ENCODE results near the gene UBAC2.

UBAC2 gene

GRCh38 chr13:99363949-99364348 lies 163.3 kb downstream of the UBAC2 start:
- DNase-seq: no peak

GRCh38 chr13:99366075-99366987 lies 165.7 kb downstream of the UBAC2 start:
- no peak for DNase-seq

GRCh38 chr13:99367106-99367616 lies 166.5 kb downstream of the UBAC2 start:
- no peak for DNase-seq

- DNase-seq: no peak
Measured at GRCh38 chr13:99367663-99368448, 167.2 kb downstream of the UBAC2 start.

GRCh38 chr13:99370481-99371275 lies 170.0 kb downstream of the UBAC2 start:
- no peak for DNase-seq

GRCh38 chr13:99371956-99372355 lies 171.3 kb downstream of the UBAC2 start:
- no peak for DNase-seq

- no peak for DNase-seq
Measured at GRCh38 chr13:99373436-99373835, 172.8 kb downstream of the UBAC2 start.

- no peak for DNase-seq
Measured at GRCh38 chr13:99374169-99374991, 173.7 kb downstream of the UBAC2 start.

- no peak for DNase-seq
Measured at GRCh38 chr13:99374994-99375737, 174.5 kb downstream of the UBAC2 start.

- DNase-seq: no peak
Measured at GRCh38 chr13:99375738-99376080, 175.1 kb downstream of the UBAC2 start.

GRCh38 chr13:99376132-99376531 lies 175.5 kb downstream of the UBAC2 start:
- DNase-seq: no peak

GRCh38 chr13:99376924-99377323 lies 176.3 kb downstream of the UBAC2 start:
- DNase-seq: no peak

GRCh38 chr13:99377641-99378040 lies 177.0 kb downstream of the UBAC2 start:
- no peak for DNase-seq

- DNase-seq: no peak
Measured at GRCh38 chr13:99378985-99379733, 178.5 kb downstream of the UBAC2 start.

- no peak for DNase-seq
Measured at GRCh38 chr13:99379856-99380801, 179.5 kb downstream of the UBAC2 start.

GRCh38 chr13:99380921-99381645 lies 180.4 kb downstream of the UBAC2 start:
- DNase-seq: no peak

GRCh38 chr13:99381766-99382165 lies 181.1 kb downstream of the UBAC2 start:
- no peak for DNase-seq

GRCh38 chr13:99382428-99383133 lies 181.9 kb downstream of the UBAC2 start:
- DNase-seq: no peak
